K562 (cell line): Measurements from ENCODE around the gene SLC26A8. TPM values are rescaled to one million over a fixed set of nuclear protein-coding genes. Genes with fewer than 3 reads are reported as not detected.

ENCODE experiments used
- ATAC-seq: fragments of 200-7000 bp; cut with Tn5 transposase; 3 replicates; pipeline ENCODE4 v1.9.1; 2020; ENCODE audit warnings: moderate library complexity
- BruUV-seq: library from RNA; stranded (reverse); fragments of 400-500 nt; replicated peaks from 2 replicates; lab custom pipeline; 2021; lab: Mats Ljungman, UMichigan
- CTCF ChIA-PET: fragments of 300-600 bp; formaldehyde crosslinking; extraction: SDS; loops from one replicate; lab custom pipeline; 2021; ENCODE audit warnings: low intra/inter-chr PET ratio; lab: Yijun Ruan, JAX
- POLR2A ChIA-PET: fragments of 300-600, 350-650 bp; sonication (Branson Sonifier 250); formaldehyde crosslinking; extraction: SDS; loops from one replicate; lab custom pipeline; 2021; ENCODE audit warnings: antibody characterized with exemption, inconsistent platforms; lab: Yijun Ruan, JAX
- DNase-seq, 4 experiments: peaks; one replicate each; pipeline versions ENCODE4 v3.0.0 to v3.0.0-alpha.2; 2011 to 2018; ENCODE audit warnings: low spot score in 3 of 4, mixed read lengths in 3 of 4; ENCODE audit errors: extremely low read depth in 1 of 4
- FAIRE-seq: peaks from 2 replicates; lab custom pipeline; 2011; peaks lifted over from hg19 to GRCh38; lab: Jason Lieb, UNC
- H2AFZ ChIP-seq: 2 replicates; pipeline ENCODE4 v1.6.0; 2011; ENCODE audit warnings: low read depth, low read length, control low read depth, inconsistent platforms
- H3K27ac ChIP-seq: fragments of 200-600 bp; 3 replicates; pipeline ENCODE4 v1.8.0; 2011; ENCODE audit warnings: low read depth, mild to moderate bottlenecking, control low read depth, inconsistent platforms, low read length, moderate library complexity, mixed read lengths; ENCODE audit errors: extremely low read depth
- H3K27me3 ChIP-seq, 2 experiments: fragments of 300-600 bp in 1 of 2; 2 replicates in 1 of 2; 3 replicates in 1 of 2; pipeline versions ENCODE4 v1.6.0 to v1.8.0; 2011; ENCODE audit warnings: inconsistent platforms in 2 of 2, low read length in 2 of 2, mild to moderate bottlenecking in 1 of 2, mixed read lengths in 1 of 2, moderate library complexity in 1 of 2; ENCODE audit not compliant: control insufficient read depth in 2 of 2, insufficient read depth in 2 of 2
- H3K36me3 ChIP-seq: fragments of 300-600 bp; 3 replicates; pipeline ENCODE4 v1.8.0; 2011; ENCODE audit warnings: mild to moderate bottlenecking, low read length, inconsistent platforms; ENCODE audit not compliant: control insufficient read depth, insufficient read depth
- H3K4me1 ChIP-seq, 2 experiments: fragments of 200-600 bp in 1 of 2; replicated peaks in 1 of 2; 2 replicates in 1 of 2; 3 replicates in 1 of 2; pipeline versions ENCODE4 v1.5.1 to v1.8.0; 2011; ENCODE audit warnings: inconsistent platforms in 2 of 2, low read length in 2 of 2, mild to moderate bottlenecking in 1 of 2, mixed read lengths in 1 of 2, moderate library complexity in 1 of 2; ENCODE audit not compliant: control insufficient read depth in 2 of 2, insufficient read depth in 2 of 2
- H3K4me2 ChIP-seq: 2 replicates; pipeline ENCODE4 v1.6.1; 2011; ENCODE audit warnings: low read length, control low read depth, inconsistent platforms, mixed read lengths; ENCODE audit not compliant: insufficient read depth
- H3K4me3 ChIP-seq: fragments of 200-600 bp; sonication (generic), shearing (Covaris generic); 2 replicates; pipeline ENCODE4 v1.5.1; 2016; ENCODE audit warnings: control low read depth, inconsistent platforms
- H3K79me2 ChIP-seq: fragments of 200-600 bp; 3 replicates; pipeline ENCODE4 v1.8.0; 2011; ENCODE audit warnings: low read length, inconsistent platforms; ENCODE audit not compliant: control insufficient read depth, insufficient read depth
- H3K9ac ChIP-seq, 2 experiments: 2 replicates each; pipeline versions ENCODE4 v1.6.0 to v1.6.1; 2011; ENCODE audit warnings: low read depth in 2 of 2, low read length in 2 of 2, control low read depth in 1 of 2, inconsistent platforms in 1 of 2, mild to moderate bottlenecking in 1 of 2, mixed read lengths in 1 of 2; ENCODE audit not compliant: insufficient read depth in 1 of 2
- H3K9me1 ChIP-seq: one replicate; pipeline ENCODE4 v1.6.0; 2011; ENCODE audit warnings: inconsistent platforms, mild to moderate bottlenecking, low read length, moderate library complexity; ENCODE audit not compliant: control insufficient read depth, insufficient read depth
- H3K9me3 ChIP-seq: replicated peaks from 2 replicates; pipeline ENCODE4 v1.5.1; 2011; ENCODE audit warnings: low read depth, low read length, inconsistent platforms; ENCODE audit not compliant: control insufficient read depth, insufficient read depth
- H4K20me1 ChIP-seq: replicated peaks from 2 replicates; pipeline ENCODE4 v1.6.1; 2011; ENCODE audit warnings: low read length, inconsistent platforms, mixed read lengths; ENCODE audit not compliant: control insufficient read depth, insufficient read depth
- CTCF ChIP-seq, 3 experiments: IDR thresholded peaks in 2 of 3; conservative IDR thresholded peaks in 1 of 3; 2 replicates each; pipeline ENCODE4 v1.5.1; 2011 to 2012; ENCODE audit warnings: low read length in 3 of 3, mild to moderate bottlenecking in 3 of 3, control low read depth in 2 of 3, improper control_type of control experiment in 1 of 3, inconsistent platforms in 1 of 3, low read depth in 1 of 3, mixed read lengths in 1 of 3, moderate library complexity in 1 of 3; ENCODE audit not compliant: insufficient read depth in 2 of 3
- E2F4 ChIP-seq: sonication (generic); formaldehyde crosslinking; IDR thresholded peaks from 2 replicates; pipeline ENCODE4 v1.8.0; 2022; ENCODE audit warnings: mild to moderate bottlenecking, low read depth, missing genetic modification reagents
- MLLT1 ChIP-seq, 2 experiments: fragments of 450-650 bp; IDR thresholded peaks; 2 replicates each; pipeline ENCODE4 v1.6.1; 2016
- MNT ChIP-seq, 2 experiments: fragments of 450-650 bp; conservative IDR thresholded peaks; 2 replicates each; pipeline ENCODE4 v1.6.1; 2017; ENCODE audit warnings: mild to moderate bottlenecking in 2 of 2, moderate library complexity in 2 of 2
- NFATC3 ChIP-seq: fragments of 450-650 bp; IDR thresholded peaks from 2 replicates; pipeline ENCODE4 v1.6.1; 2017; ENCODE audit warnings: mild to moderate bottlenecking
- POLR2G ChIP-seq: fragments of 200-400 bp; formaldehyde crosslinking; IDR thresholded peaks from 2 replicates; pipeline ENCODE4 v1.6.1; 2017; ENCODE audit warnings: low read depth, mild to moderate bottlenecking, antibody characterized with exemption, low read length, moderate library complexity
- ZNF384 ChIP-seq: IDR thresholded peaks from 2 replicates; pipeline ENCODE4 v1.6.1; 2012; ENCODE audit warnings: low read depth, low read length, improper control_type of control experiment
- WGBS: fragments of 100-300 bp; shearing (Covaris generic); methylation state at CpG from one replicate; pipeline ENCODE4 v1.1.6; 2016; ENCODE audit warnings: low coverage, mixed read lengths; ENCODE audit not compliant: insufficient coverage; ENCODE audit errors: missing lambda C conversion rate; 5-methylcytosine and 5-hydroxymethylcytosine counted together
- in situ Hi-C: fragments of 300-500 bp; cut with MboI; formaldehyde crosslinking; loops from 4 replicates; pipeline ENCODE4 v1.15.0; 2018; ENCODE audit warnings: inconsistent platforms, mixed read lengths
- intact Hi-C: fragments of 100-400 bp; cut with micrococcal nuclease; formaldehyde crosslinking; loops from 2 replicates; pipeline ENCODE4 v1.14.2; 2022
- polyA plus RNA-seq, 8 experiments: library from polyadenylated mRNA; depleted of rRNA in 4 of 8; stranded (reverse) in 5 of 8; unstranded in 3 of 8; fragments of >200 nt; fragmentation: Nextera tagmentation in 2 of 8; fragmentation: Illumina TruSeq in 1 of 8; extraction: Ambion mirVana in 2 of 8; extraction: Trizol in 1 of 8; gene quantifications; 2 replicates each; pipeline versions ENCODE4 v1.2.1 to v1.2.3, GENCODE V29; 2011 to 2014; ENCODE audit warnings: inconsistent platforms in 1 of 8, missing spikeins in 1 of 8
- total RNA-seq, 7 experiments: library from RNA; depleted of rRNA in 6 of 7; stranded (reverse); fragments of >200 nt in 6 of 7; fragmentation: Illumina TruSeq in 2 of 7; extraction: Trizol in 2 of 7; gene quantifications; 2 replicates each; pipeline versions ENCODE4 v1.2.1 to v1.2.3, GENCODE V29; 2011 to 2021; ENCODE audit warnings: low replicate concordance in 1 of 7
- TF ChIP-seq, protein P1 (sequence below): fragments of 450-650 bp; IDR thresholded peaks from 2 replicates; pipeline ENCODE4 v1.6.1; 2018; ENCODE audit not compliant: partially characterized antibody

SLC26A8 gene
- total and polyA plus RNA-seq, 9 of the 15 experiments (the other 6 are each of a cell fraction or from before 2014, with no cell fraction given), result not detected

DNA sequence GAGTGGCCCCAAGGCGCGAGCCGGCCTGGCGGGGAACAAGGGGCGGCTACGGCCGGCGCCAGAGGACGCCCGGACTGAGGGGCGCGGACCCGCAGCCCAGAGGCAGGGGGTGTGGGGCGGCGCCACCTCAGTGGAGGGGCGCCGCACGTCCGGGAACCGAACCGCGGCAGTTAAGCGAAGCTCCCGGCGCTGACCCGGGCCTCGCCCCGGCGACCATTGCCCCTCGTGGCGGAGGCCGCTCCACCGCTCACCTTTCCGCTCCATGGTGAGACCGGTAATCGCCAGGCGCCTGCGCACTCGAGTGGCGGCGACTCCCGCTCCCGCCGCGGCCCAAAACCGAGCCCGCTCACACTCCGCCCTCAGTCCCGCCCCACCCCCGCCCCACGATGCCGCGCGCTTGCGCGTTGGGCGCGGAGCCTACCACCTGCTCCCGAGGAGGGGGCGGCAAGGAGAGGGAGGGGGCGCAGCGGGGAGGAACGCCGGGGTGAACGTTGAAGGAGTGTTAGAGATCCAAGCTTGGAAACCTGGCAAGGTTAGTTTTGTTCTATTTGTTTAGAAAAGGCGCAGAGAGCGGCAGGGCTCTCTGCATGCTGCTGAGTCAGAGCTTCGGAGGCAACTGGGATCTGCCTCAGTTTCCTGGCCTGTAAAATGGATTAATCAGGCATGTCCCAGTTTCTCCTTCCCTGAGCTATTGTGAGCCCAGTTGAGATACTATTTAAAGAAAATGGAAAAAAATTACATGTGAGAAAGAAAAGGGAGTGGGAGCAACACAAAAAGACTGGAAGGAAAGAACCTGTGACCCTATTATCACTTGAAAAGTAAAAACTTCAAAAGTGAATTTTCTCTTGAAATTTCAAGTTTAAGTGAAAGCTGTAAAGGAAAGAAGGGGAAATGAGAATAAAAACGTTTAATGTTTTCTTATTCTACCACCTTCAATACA lies 103.4 kb downstream of the SLC26A8 start, which contains the start of gene SRPK1:
Gene SRPK1, minus strand, starts transcription at position 306 of the 940 bp plus-strand sequence. Its CDS starts 42 bp downstream, at position 264.
- BruUV-seq, result no TSS peak
- Histone ChIP-seq H4K20me1 (peaks cover 16% of the 10 kb centered on the region), H3K27ac (peak within 1 kb of the TSS; percentile 85), H3K36me3 (peaks cover 36% of the 10 kb centered on the region), H3K4me3 (peak within 1 kb of the TSS; percentile 69), H3K4me1 (peaks cover 10 to 13% of the 10 kb centered on the region in 2 experiments; a peak in 4 of 5 replicates), H3K27me3 (no peaks in the 10 kb centered on the region), H3K79me2 (peaks cover 68% of the 10 kb centered on the region), H3K9me1 (no peaks in the 10 kb centered on the region), H3K4me2 (peak within 1 kb of the TSS; percentile 98), H2AFZ (peak within 1 kb of the TSS; percentile 93), H3K9ac (peak within 1 kb of the TSS; percentile 80 to 99), H3K9me3 (no peaks in the 10 kb centered on the region)
- in situ Hi-C loops, result no loop called here
- FAIRE-seq (peak; percentile 32), DNase-seq (peak; percentile 97 to 98 (median 98)), ATAC-seq (peak; percentile 89)
- ChIA-PET POLR2A (interaction anchor here (1.2 to 1.9 kb wide), 10 partner anchors 8 to 423 kb away, joined by 3 to 12 read pairs (median 4); no protein-coding TSS in a partner anchor), CTCF (interaction anchor here (0.7 kb wide), 1 partner anchor 471 kb away, joined by 3 read pairs; no protein-coding TSS in a partner anchor)
- WGBS, result 0% methylated on average over 18 of the region's 69 CpGs
- intact Hi-C loops, result no loop called here
- TF ChIP-seq MLLT1 (IDR thresholded peaks at IDR 0.05) (0 out of 4 replicates have a peak, but pooled peaks of 1 of the 2 experiments have one; percentile 30), E2F4 (peak; percentile 89), POLR2G (peak; percentile 96), CTCF (IDR thresholded peaks at IDR 0.05 in 2 of 3, conservative IDR thresholded peaks at IDR 0.05 in 1 of 3; ENCODE audit: insufficient read depth in 2 of 3, low read depth in 1 of 3, low read length in 3 of 3) (0 out of 6 replicates have a peak, but pooled peaks of 1 of the 3 experiments have one; percentile 2), ZNF384 (0 out of 2 replicates have a peak, but pooled peaks have one; percentile 4), NFATC3 (0 out of 2 replicates have a peak, but pooled peaks have one; percentile 35), MNT (conservative IDR thresholded peaks at IDR 0.05) (peak; percentile 54 to 64)
- TF ChIP-seq, protein P1, sequence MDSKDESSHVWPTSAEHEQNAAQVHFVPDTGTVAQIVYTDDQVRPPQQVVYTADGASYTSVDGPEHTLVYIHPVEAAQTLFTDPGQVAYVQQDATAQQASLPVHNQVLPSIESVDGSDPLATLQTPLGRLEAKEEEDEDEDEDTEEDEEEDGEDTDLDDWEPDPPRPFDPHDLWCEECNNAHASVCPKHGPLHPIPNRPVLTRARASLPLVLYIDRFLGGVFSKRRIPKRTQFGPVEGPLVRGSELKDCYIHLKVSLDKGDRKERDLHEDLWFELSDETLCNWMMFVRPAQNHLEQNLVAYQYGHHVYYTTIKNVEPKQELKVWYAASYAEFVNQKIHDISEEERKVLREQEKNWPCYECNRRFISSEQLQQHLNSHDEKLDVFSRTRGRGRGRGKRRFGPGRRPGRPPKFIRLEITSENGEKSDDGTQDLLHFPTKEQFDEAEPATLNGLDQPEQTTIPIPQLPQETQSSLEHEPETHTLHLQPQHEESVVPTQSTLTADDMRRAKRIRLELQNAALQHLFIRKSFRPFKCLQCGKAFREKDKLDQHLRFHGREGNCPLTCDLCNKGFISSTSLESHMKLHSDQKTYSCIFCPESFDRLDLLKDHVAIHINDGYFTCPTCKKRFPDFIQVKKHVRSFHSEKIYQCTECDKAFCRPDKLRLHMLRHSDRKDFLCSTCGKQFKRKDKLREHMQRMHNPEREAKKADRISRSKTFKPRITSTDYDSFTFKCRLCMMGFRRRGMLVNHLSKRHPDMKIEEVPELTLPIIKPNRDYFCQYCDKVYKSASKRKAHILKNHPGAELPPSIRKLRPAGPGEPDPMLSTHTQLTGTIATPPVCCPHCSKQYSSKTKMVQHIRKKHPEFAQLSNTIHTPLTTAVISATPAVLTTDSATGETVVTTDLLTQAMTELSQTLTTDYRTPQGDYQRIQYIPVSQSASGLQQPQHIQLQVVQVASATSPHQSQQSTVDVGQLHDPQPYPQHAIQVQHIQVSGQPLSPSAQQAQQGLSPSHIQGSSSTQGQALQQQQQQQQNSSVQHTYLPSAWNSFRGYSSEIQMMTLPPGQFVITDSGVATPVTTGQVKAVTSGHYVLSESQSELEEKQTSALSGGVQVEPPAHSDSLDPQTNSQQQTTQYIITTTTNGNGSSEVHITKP, result peak; percentile 99
